ENCODE results near the gene CARD19. TPM values are rescaled to one million over a fixed set of nuclear protein-coding genes. Genes with fewer than 3 reads are reported as not detected.

The CARD19 gene, protein sequence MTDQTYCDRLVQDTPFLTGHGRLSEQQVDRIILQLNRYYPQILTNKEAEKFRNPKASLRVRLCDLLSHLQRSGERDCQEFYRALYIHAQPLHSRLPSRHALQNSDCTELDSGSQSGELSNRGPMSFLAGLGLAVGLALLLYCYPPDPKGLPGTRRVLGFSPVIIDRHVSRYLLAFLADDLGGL
- total RNA-seq (10 to 100 TPM; 45.2 to 54.4 TPM), total RNA-seq (31.1 to 75.1 reads per million in 2 donors)

GRCh38 chr9:93096131-93096802 lies at the start of gene CARD19:
TSS of gene CARD19 (plus strand) at chr9:93096217. CDS start at chr9:93096346, 129 bp downstream.
- ATAC-seq = peak; percentile 13
- peak within 1 kb of the TSS; percentile 93 for H3K4me3 Mint-ChIP-seq
- H3K36me3 Mint-ChIP-seq (ENCODE audit: low read depth) = no peaks in the 10 kb centered on the region

GRCh38 chr9:93048566-93049448 lies 47.2 kb upstream of the CARD19 start:
- H3K36me3 Mint-ChIP-seq (ENCODE audit: low read depth) = no peaks in the 10 kb centered on the region
- DNase-seq (no peak), ATAC-seq (no peak)
- H3K27ac Mint-ChIP-seq = peak overlapping the region; percentile 41
- no peaks in the 10 kb centered on the region for H3K27me3 Mint-ChIP-seq
- H3K9me3 ChIP-seq (ENCODE audit: control insufficient read depth, low read length, poor library complexity, severe bottlenecking) = no peaks in the 10 kb centered on the region
- H3K4me3 Mint-ChIP-seq = no peak overlapping the region
- H3K4me1 Mint-ChIP-seq = peaks cover 20% of the 10 kb centered on the region

More at GRCh38 chr9:93096131-93096802, at the start of gene CARD19:
- DNase-seq = peak; percentile 44 to 63 (median 58)
- Mint-ChIP-seq H3K27ac (peak within 1 kb of the TSS; percentile 95), H3K4me1 (peaks cover 45% of the 10 kb centered on the region), H3K27me3 (no peaks in the 10 kb centered on the region)
- H3K9me3 ChIP-seq (ENCODE audit: control insufficient read depth, low read length, poor library complexity, severe bottlenecking) = no peaks in the 10 kb centered on the region

DNA sequence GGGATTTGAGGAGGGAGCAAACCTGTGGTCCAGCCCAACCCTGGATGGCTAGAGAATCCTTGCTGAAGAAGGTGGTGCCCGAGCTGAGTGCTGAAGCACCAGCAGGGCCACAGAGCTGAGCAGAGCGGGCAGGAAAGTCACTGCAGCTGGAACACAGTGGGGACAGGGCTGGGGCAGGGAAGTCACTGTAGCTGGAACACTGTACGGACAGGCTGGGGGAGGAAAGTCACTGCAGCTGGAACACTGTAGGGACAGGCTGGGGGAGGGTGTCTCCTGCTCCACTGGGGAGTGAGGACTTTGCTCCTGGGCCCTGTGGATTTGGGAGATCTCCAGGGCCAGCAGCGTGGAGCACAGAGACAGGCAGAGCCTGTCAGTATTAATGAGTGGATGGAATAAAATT lies 46.5 kb upstream of the CARD19 start:
- DNase-seq (no peak), ATAC-seq (no peak)
- Mint-ChIP-seq H3K27ac (peak overlapping the region; percentile 41), H3K27me3 (no peaks in the 10 kb centered on the region), H3K4me1 (peaks cover 20% of the 10 kb centered on the region), H3K4me3 (no peak overlapping the region), H3K36me3 (ENCODE audit: low read depth) (no peaks in the 10 kb centered on the region)
- no peaks in the 10 kb centered on the region for H3K9me3 ChIP-seq (ENCODE audit: control insufficient read depth, low read length, poor library complexity, severe bottlenecking)

- Mint-ChIP-seq H3K4me3 (no peak overlapping the region), H3K27ac (no peak overlapping the region), H3K36me3 (ENCODE audit: low read depth) (no peaks in the 10 kb centered on the region), H3K4me1 (peaks cover 20% of the 10 kb centered on the region), H3K27me3 (no peaks in the 10 kb centered on the region)
- no peaks in the 10 kb centered on the region for H3K9me3 ChIP-seq (ENCODE audit: control insufficient read depth, low read length, poor library complexity, severe bottlenecking)
- no peak for ATAC-seq
- no peak for DNase-seq
Observed at GRCh38 chr9:93050231-93050630, 45.8 kb upstream of the CARD19 start.

DNA sequence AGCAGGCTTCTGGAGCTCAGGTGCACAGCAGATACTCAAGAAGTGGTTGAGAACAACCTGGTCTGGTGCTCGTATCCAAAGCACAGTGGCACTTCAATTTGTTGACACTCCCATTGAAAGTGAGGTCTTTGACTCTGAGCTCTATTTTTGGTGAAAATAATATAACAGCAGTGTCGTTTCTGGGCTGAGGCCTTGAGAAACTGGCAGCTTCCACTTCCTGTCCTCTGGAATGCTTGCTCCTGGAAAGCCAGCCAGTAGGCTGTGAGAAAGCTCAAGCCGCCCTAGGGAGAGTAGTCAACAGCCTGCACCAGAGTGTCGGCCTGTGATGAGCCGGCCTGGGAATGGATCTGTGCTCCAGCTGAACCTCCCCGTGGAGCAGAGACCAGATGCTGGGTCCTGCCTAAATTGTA lies 44.3 kb upstream of the CARD19 start:
- no peaks in the 10 kb centered on the region for H3K27me3 Mint-ChIP-seq
- peaks cover 22% of the 10 kb centered on the region for H3K4me1 Mint-ChIP-seq
- no peak overlapping the region for H3K27ac Mint-ChIP-seq
- DNase-seq (no peak), ATAC-seq (no peak)
- H3K36me3 Mint-ChIP-seq (ENCODE audit: low read depth) = no peaks in the 10 kb centered on the region
- no peak overlapping the region for H3K4me3 Mint-ChIP-seq
- no peaks in the 10 kb centered on the region for H3K9me3 ChIP-seq (ENCODE audit: control insufficient read depth, low read length, poor library complexity, severe bottlenecking)

DNA sequence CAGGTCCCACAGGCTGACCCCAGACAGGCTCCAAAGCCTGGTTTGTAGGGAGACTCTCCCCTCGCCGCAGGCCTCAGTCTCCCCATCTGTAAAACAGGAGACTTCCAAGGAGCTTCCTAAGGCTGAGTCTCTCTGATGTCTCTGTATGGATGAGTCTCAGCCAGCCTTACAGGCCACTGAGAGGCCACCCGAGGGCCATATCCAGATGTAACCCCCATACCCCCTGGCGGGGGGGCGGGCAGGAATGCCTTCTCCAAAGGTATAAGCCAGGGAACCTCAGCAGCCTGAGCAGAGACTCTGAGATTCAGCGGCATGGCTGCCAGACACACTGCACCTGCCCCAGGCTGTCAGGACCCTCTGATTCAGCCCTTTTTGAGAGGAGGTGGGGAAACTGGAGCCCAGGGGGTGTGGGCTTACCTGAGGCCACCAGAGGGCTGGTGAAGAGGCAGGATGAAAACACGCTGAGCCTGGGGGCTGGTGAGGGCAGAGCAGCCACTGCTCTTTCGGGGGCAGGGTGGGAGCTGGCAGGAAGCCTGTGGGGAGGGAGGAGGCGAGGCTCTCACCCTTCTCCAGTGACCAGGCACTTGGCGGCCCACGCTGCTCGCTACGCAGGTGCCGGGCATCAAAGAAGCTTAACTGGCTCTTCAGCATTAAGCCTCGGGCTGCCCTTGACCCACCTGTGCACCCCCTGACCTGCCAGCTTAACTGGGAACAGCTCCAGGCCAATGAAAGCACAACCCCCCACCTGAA lies 43.1 kb upstream of the CARD19 start:
- no peak overlapping the region for H3K27ac Mint-ChIP-seq
- peaks cover 21% of the 10 kb centered on the region for H3K4me1 Mint-ChIP-seq
- ATAC-seq (no peak), DNase-seq (no peak)
- H3K27me3 Mint-ChIP-seq = no peaks in the 10 kb centered on the region
- no peaks in the 10 kb centered on the region for H3K9me3 ChIP-seq (ENCODE audit: control insufficient read depth, low read length, poor library complexity, severe bottlenecking)
- no peak overlapping the region for H3K4me3 Mint-ChIP-seq
- H3K36me3 Mint-ChIP-seq (ENCODE audit: low read depth) = no peaks in the 10 kb centered on the region

DNA sequence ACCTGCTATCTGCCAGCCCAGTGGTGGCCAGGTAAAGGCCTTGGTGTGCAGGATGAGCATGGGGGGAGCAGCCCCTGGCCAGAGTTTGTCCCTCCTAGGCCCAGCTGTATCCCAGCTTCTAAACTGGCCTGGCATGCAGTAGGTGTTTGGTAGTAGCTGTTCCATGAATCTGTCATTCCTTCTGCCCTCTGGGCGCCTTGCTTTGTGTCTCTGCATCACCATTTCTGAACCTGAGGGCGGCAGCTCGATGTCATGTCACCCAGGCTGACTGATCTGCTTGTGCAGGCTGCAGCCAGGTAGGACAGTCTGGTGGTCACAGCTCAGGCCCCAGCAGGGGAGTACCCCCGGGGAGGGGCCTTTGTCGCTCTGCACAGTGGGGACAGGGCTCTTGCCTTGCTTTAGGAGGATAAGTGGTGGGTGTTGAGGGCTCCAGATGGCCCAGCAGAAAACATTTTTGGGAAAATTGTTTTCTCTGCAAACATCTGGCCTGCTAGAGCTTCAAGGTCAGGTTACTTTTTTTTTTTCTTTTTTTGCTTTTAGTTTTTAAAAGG lies 42.2 kb upstream of the CARD19 start:
- DNase-seq (no peak), ATAC-seq (no peak)
- no peak overlapping the region for H3K4me3 Mint-ChIP-seq
- no peak overlapping the region for H3K27ac Mint-ChIP-seq
- H3K9me3 ChIP-seq (ENCODE audit: control insufficient read depth, low read length, poor library complexity, severe bottlenecking) = no peaks in the 10 kb centered on the region
- H3K27me3 Mint-ChIP-seq = no peaks in the 10 kb centered on the region
- H3K4me1 Mint-ChIP-seq = peaks cover 17% of the 10 kb centered on the region
- H3K36me3 Mint-ChIP-seq (ENCODE audit: low read depth) = no peaks in the 10 kb centered on the region

DNA sequence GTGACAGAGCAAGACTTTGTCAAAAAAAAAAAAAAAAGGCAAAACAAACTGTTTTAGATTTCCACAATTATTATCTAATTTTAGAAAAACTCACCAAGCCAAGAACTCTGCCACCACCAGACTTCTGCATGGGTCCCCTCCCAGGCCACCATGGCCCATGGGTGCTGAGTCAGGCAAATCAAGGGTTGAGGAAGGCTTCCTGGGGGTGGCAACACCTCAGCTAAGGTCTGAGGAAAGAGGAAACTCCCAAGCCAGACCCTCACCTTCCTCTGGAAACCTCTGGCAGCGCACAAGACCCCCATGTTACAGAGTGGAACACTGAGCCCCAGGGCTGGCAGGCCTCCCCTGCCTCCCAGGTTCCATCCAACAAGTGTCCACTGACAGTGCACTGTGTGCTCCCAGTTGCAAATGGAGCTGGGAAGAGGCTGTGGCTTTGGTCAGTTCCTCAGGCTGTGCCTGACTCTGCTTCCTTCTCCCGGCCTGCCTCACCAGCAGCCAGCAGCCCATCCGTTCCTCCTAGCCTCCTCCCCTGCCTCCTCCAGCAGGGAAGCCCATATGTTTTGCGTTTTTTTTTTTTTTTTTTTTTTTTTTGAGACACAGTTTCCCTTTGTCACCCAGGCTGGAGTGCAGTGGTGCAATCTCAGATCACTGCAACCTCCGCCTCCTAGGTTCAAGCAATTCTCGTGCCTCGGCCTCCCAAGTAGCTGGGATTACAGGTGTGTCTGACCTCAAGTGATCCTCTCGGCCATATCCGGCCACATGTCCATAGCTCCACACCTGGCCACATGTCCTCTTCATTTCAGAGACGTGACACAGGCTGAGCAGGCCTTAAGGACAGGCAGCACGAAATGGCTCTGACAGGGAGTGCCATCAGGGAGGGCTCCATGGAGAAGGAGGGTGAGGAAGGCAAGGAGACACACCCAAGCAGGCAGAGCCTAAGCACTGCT lies 41.0 kb upstream of the CARD19 start:
- Mint-ChIP-seq H3K36me3 (ENCODE audit: low read depth) (no peaks in the 10 kb centered on the region), H3K4me3 (no peak overlapping the region), H3K27me3 (no peaks in the 10 kb centered on the region), H3K4me1 (peaks cover 22% of the 10 kb centered on the region), H3K27ac (peak overlapping the region; percentile 37)
- no peak for DNase-seq
- no peak for ATAC-seq
- H3K9me3 ChIP-seq (ENCODE audit: control insufficient read depth, low read length, poor library complexity, severe bottlenecking) = no peaks in the 10 kb centered on the region

- Mint-ChIP-seq H3K36me3 (ENCODE audit: low read depth) (no peaks in the 10 kb centered on the region), H3K4me1 (peaks cover 43% of the 10 kb centered on the region), H3K4me3 (peak overlapping the region; percentile 83), H3K27ac (peak overlapping the region; percentile 59), H3K27me3 (no peaks in the 10 kb centered on the region)
- ATAC-seq (no peak), DNase-seq (no peak)
- no peaks in the 10 kb centered on the region for H3K9me3 ChIP-seq (ENCODE audit: control insufficient read depth, low read length, poor library complexity, severe bottlenecking)
Observed at GRCh38 chr9:93057042-93057702, 38.8 kb upstream of the CARD19 start.

DNA sequence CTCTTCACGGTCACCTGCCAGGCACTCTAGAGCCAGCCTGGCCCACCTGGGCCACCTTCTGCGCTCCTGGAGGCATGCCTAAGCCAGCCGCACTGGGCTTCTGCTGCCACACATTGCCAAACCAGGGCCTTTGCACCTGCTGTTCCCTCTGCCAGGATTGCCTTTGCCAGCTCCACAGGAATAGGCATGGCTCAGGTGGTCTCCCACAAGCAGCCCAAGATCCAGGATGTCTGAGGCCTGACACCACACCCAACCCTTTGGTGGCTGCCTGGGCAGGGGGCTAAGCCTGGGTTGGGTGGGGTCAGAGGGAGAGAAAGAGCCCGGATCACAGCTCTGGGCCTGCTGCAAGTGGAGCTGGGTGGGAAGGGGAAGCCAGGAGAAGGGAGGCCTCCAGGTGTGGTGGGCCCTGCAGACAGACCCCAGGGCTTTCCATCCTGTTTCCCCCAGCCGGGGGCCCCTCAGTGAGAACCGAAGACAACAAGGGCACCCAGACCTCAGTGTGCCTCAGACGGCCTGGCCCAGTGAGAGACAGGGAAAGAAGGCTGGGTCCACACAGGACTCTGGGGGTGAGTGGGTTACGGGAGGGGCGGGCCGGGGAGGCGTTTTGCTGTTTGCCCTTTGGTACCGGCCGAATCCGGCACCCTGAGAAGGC lies 38.2 kb upstream of the CARD19 start:
- no peaks in the 10 kb centered on the region for H3K9me3 ChIP-seq (ENCODE audit: control insufficient read depth, low read length, poor library complexity, severe bottlenecking)
- H3K4me1 Mint-ChIP-seq = peaks cover 48% of the 10 kb centered on the region
- H3K4me3 Mint-ChIP-seq = peak overlapping the region; percentile 83
- no peaks in the 10 kb centered on the region for H3K36me3 Mint-ChIP-seq (ENCODE audit: low read depth)
- H3K27ac Mint-ChIP-seq = peak overlapping the region; percentile 59
- no peaks in the 10 kb centered on the region for H3K27me3 Mint-ChIP-seq
- no peak for DNase-seq
- peak; percentile 25 for ATAC-seq

- DNase-seq = peak; percentile 48 to 70 (median 63)
- peak within 1 kb of the TSS; percentile 92 for H3K4me3 Mint-ChIP-seq
- no peaks in the 10 kb centered on the region for H3K27me3 Mint-ChIP-seq
- peak within 1 kb of the TSS; percentile 100 for H3K27ac Mint-ChIP-seq
- no peaks in the 10 kb centered on the region for H3K36me3 Mint-ChIP-seq (ENCODE audit: low read depth)
- no peaks in the 10 kb centered on the region for H3K9me3 ChIP-seq (ENCODE audit: control insufficient read depth, low read length, poor library complexity, severe bottlenecking)
- peak; percentile 75 for ATAC-seq
- peaks cover 45% of the 10 kb centered on the region for H3K4me1 Mint-ChIP-seq
Observed at GRCh38 chr9:93058355-93059010, 37.5 kb upstream of the CARD19 start, which contains the start of gene SUSD3. TSS of gene SUSD3 (plus strand) at chr9:93058701. CDS start at chr9:93058743, 42 bp downstream.

All from T-helper 17 cell (primary cell).